ENCODE data around the gene XPNPEP1. TPM values are rescaled to one million over a fixed set of nuclear protein-coding genes. Genes with fewer than 3 reads are reported as not detected.

Gene XPNPEP1
- total RNA-seq, 1 donor from 2014 or later: 202 TPM

- Mint-ChIP-seq H3K4me3 (ENCODE audit: unreplicated experiment) (no peak overlapping the region), H3K4me1 (ENCODE audit: unreplicated experiment) (peaks cover 24% of the 10 kb centered on the region), H3K27me3 (ENCODE audit: unreplicated experiment) (peaks cover 2% of the 10 kb centered on the region), H3K36me3 (ENCODE audit: low read depth, unreplicated experiment) (no peaks in the 10 kb centered on the region), H3K27ac (ENCODE audit: unreplicated experiment) (no peak overlapping the region), H3K9me3 (ENCODE audit: unreplicated experiment) (no peaks in the 10 kb centered on the region)
- TF ChIP-seq, protein P1, sequence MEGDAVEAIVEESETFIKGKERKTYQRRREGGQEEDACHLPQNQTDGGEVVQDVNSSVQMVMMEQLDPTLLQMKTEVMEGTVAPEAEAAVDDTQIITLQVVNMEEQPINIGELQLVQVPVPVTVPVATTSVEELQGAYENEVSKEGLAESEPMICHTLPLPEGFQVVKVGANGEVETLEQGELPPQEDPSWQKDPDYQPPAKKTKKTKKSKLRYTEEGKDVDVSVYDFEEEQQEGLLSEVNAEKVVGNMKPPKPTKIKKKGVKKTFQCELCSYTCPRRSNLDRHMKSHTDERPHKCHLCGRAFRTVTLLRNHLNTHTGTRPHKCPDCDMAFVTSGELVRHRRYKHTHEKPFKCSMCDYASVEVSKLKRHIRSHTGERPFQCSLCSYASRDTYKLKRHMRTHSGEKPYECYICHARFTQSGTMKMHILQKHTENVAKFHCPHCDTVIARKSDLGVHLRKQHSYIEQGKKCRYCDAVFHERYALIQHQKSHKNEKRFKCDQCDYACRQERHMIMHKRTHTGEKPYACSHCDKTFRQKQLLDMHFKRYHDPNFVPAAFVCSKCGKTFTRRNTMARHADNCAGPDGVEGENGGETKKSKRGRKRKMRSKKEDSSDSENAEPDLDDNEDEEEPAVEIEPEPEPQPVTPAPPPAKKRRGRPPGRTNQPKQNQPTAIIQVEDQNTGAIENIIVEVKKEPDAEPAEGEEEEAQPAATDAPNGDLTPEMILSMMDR (IDR thresholded peaks at IDR 0.05; ENCODE audit: unreplicated experiment): no peak
- DNase-seq (ENCODE audit: low spot score): no peak
Measured at GRCh38 chr10:109958059-109958458, 34.7 kb upstream of the XPNPEP1 start.

GRCh38 chr10:109957092-109957797 is 33.9 kb upstream of the XPNPEP1 start:
- no peak for DNase-seq (ENCODE audit: low spot score)
- no peak overlapping the region for H3K27ac Mint-ChIP-seq (ENCODE audit: unreplicated experiment)

DNA sequence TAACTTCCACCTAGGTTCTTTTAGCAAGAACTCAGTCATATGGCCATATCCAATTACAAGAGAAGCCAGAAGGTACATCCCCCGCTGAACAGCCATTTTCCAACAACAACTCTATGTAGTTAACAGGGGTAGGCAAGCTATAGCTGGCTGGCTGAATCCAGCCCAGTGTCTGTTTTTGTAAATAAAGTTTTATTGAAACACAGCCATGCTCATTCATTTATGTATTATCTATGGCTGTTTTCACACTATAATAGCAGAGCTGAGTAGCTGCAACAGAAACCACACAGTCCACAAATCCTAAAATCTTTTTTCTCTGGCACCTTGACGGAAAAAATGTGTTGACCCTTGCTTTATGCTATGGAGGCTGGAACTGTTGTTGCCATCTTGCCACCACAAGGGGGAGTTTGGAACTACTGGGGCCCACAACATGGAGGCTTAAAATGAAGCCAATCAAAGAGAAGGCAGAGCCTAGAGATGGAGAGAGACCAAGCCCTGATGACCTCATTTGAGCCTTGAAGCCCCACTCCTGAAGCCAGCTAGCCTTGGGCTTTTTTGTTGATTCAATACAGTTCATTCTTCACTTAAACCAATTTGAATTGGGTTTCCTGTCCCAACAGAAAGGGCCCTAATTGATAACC is 33.3 kb upstream of the XPNPEP1 start:
- Mint-ChIP-seq H3K4me3 (ENCODE audit: unreplicated experiment) (no peak overlapping the region), H3K27ac (ENCODE audit: unreplicated experiment) (no peak overlapping the region), H3K36me3 (ENCODE audit: low read depth, unreplicated experiment) (no peaks in the 10 kb centered on the region), H3K4me1 (ENCODE audit: unreplicated experiment) (peaks cover 19% of the 10 kb centered on the region), H3K27me3 (ENCODE audit: unreplicated experiment) (peaks cover 2% of the 10 kb centered on the region), H3K9me3 (ENCODE audit: unreplicated experiment) (no peaks in the 10 kb centered on the region)
- TF ChIP-seq, protein P1 (IDR thresholded peaks at IDR 0.05; ENCODE audit: unreplicated experiment): peak; percentile 82
- DNase-seq (ENCODE audit: low spot score): peak; percentile 26

More at GRCh38 chr10:109957092-109957797, 33.9 kb upstream of the XPNPEP1 start:
- peaks cover 2% of the 10 kb centered on the region for H3K27me3 Mint-ChIP-seq (ENCODE audit: unreplicated experiment)
- H3K4me3 Mint-ChIP-seq (ENCODE audit: unreplicated experiment): no peak overlapping the region
- H3K4me1 Mint-ChIP-seq (ENCODE audit: unreplicated experiment): peaks cover 24% of the 10 kb centered on the region
- no peaks in the 10 kb centered on the region for H3K9me3 Mint-ChIP-seq (ENCODE audit: unreplicated experiment)
- H3K36me3 Mint-ChIP-seq (ENCODE audit: low read depth, unreplicated experiment): no peaks in the 10 kb centered on the region
- TF ChIP-seq, protein P1 (IDR thresholded peaks at IDR 0.05; ENCODE audit: unreplicated experiment): no peak

DNA sequence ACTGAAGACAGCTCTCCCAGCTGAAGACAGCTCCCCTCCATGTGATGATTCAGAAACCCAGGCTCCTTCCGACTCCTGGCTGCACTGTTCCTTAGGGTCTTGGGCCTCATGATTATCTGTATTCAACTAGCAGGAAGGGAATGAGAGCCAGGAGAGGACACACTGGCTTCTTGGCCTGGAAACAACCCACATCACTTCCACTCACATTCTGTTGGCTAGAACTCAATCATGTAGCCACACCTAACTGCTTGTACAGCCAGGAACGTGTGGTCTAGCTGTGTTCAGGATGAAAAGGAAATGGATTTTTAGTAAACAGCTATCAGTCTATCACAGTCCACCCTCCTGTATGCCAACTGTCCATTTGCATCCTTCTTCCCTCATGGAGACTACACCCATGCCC is 30.5 kb upstream of the XPNPEP1 start:
- Mint-ChIP-seq H3K27me3 (ENCODE audit: unreplicated experiment) (peaks cover 2% of the 10 kb centered on the region), H3K27ac (ENCODE audit: unreplicated experiment) (no peak overlapping the region), H3K36me3 (ENCODE audit: low read depth, unreplicated experiment) (no peaks in the 10 kb centered on the region), H3K9me3 (ENCODE audit: unreplicated experiment) (no peaks in the 10 kb centered on the region), H3K4me3 (ENCODE audit: unreplicated experiment) (no peak overlapping the region), H3K4me1 (ENCODE audit: unreplicated experiment) (peaks cover 12% of the 10 kb centered on the region)
- DNase-seq (ENCODE audit: low spot score): no peak
- TF ChIP-seq, protein P1 (IDR thresholded peaks at IDR 0.05; ENCODE audit: unreplicated experiment): no peak

- Mint-ChIP-seq H3K27me3 (ENCODE audit: unreplicated experiment) (peaks cover 2% of the 10 kb centered on the region), H3K9me3 (ENCODE audit: unreplicated experiment) (no peaks in the 10 kb centered on the region), H3K4me1 (ENCODE audit: unreplicated experiment) (peaks cover 12% of the 10 kb centered on the region), H3K27ac (ENCODE audit: unreplicated experiment) (no peak overlapping the region), H3K4me3 (ENCODE audit: unreplicated experiment) (no peak overlapping the region), H3K36me3 (ENCODE audit: low read depth, unreplicated experiment) (no peaks in the 10 kb centered on the region)
- DNase-seq (ENCODE audit: low spot score): no peak
- TF ChIP-seq, protein P1 (IDR thresholded peaks at IDR 0.05; ENCODE audit: unreplicated experiment): no peak
Measured at GRCh38 chr10:109952526-109952925, 29.2 kb upstream of the XPNPEP1 start.

Data from endothelial cell (in vitro differentiated cells).